Activated naive CD8-positive, alpha-beta T cell treated with anti-CD3 and anti-CD28 coated beads, Interleukin-2, amount 50 U/mL, for 16 hours (primary cell): ENCODE results near the gene ZP3.
"Not testable (repeated sequence)": the region's sequence is repeated elsewhere in the genome, so short reads cannot be mapped to it uniquely, and the experiment has no call there.

ENCODE experiments used
- DNase-seq: peaks from one replicate; pipeline ENCODE4 v3.0.0-alpha.2; 2020; ENCODE audit warnings: low read depth, low spot score

The ZP3 gene

GRCh38 chr7:76403780-76404494 lies 20.8 kb upstream of the ZP3 start:
- DNase-seq, result no peak

- no peak for DNase-seq
Observed at GRCh38 chr7:76405738-76406137, 19.0 kb upstream of the ZP3 start.

- no peak for DNase-seq
Observed at GRCh38 chr7:76407718-76408117, 17.0 kb upstream of the ZP3 start.

GRCh38 chr7:76408121-76408560 lies 16.6 kb upstream of the ZP3 start:
- no peak for DNase-seq

- DNase-seq, result no peak
Observed at GRCh38 chr7:76409537-76409936, 15.2 kb upstream of the ZP3 start, which contains the start of gene SSC4D. Gene SSC4D, minus strand, starts transcription at chr7:76409697. Its CDS starts 5,258 bp downstream, at chr7:76404439.

- DNase-seq, result no peak
Observed at GRCh38 chr7:76411626-76412025, 13.1 kb upstream of the ZP3 start.

GRCh38 chr7:76412249-76412648 lies 12.5 kb upstream of the ZP3 start:
- no peak for DNase-seq

- not testable (repeated sequence) for DNase-seq
Observed at GRCh38 chr7:76417654-76418310, 7.0 kb upstream of the ZP3 start.

GRCh38 chr7:76421097-76421496 lies 3.7 kb upstream of the ZP3 start:
- not testable (repeated sequence) for DNase-seq

GRCh38 chr7:76423666-76424412 lies 911 bp upstream of the ZP3 start:
- no peak for DNase-seq

GRCh38 chr7:76425156-76425555 lies 406 bp downstream of the ZP3 start:
- no peak for DNase-seq

GRCh38 chr7:76425558-76425957 lies 808 bp downstream of the ZP3 start:
- DNase-seq, result not testable (repeated sequence)

- DNase-seq, result no peak
Observed at GRCh38 chr7:76426246-76426645, 1.5 kb downstream of the ZP3 start.

- no peak for DNase-seq
Observed at GRCh38 chr7:76427635-76428034, 2.9 kb downstream of the ZP3 start.

GRCh38 chr7:76428149-76428823 lies 3.5 kb downstream of the ZP3 start:
- no peak for DNase-seq

- no peak for DNase-seq
Observed at GRCh38 chr7:76428868-76429805, 4.4 kb downstream of the ZP3 start.

GRCh38 chr7:76430211-76430610 lies 5.5 kb downstream of the ZP3 start:
- no peak for DNase-seq

- DNase-seq, result no peak
Observed at GRCh38 chr7:76430836-76431235, 6.1 kb downstream of the ZP3 start.

GRCh38 chr7:76437873-76438272 lies 13.1 kb downstream of the ZP3 start:
- not testable (repeated sequence) for DNase-seq

GRCh38 chr7:76439120-76439888 lies 14.6 kb downstream of the ZP3 start:
- DNase-seq, result not testable (repeated sequence)
